ENCODE measurements around the gene TRIM47.

TRIM47 gene

GRCh38 chr17:75910699-75911098 is 32.3 kb upstream of the TRIM47 start:
- H3K4me3 ChIP-seq (ENCODE audit: low read depth, low read length) = no peak overlapping the region
- ChIA-PET POLR2A (interaction anchor here (0.9 kb wide), 1 partner anchor 68 kb away, joined by 3 read pairs; the partner anchor contains the start of genes ACOX1 and TEN1), CTCF (interaction anchor here (0.8 to 10.7 kb wide), 6 partner anchors 12 to 211 kb away, joined by 3 to 276 read pairs (median 4); partner anchors contain the start of genes CDK3 and TRIM65)
- DNase-seq (ENCODE audit: low read depth, low spot score) = no peak
- no peak for TF ChIP-seq CTCF (IDR thresholded peaks at IDR 0.05; ENCODE audit: insufficient read depth, low read length, missing control alignments)

- POLR2A ChIA-PET = interaction anchor here (0.9 kb wide), 1 partner anchor 69 kb away, joined by 3 read pairs; the partner anchor contains the start of genes ACOX1 and TEN1
- DNase-seq (ENCODE audit: low read depth, low spot score) = no peak
- CTCF ChIA-PET = interaction anchor here (0.8 to 10.7 kb wide), 9 partner anchors 9 to 370 kb away, joined by 3 to 276 read pairs (median 4); partner anchors contain the start of genes CDK3 and TRIM65
- TF ChIP-seq CTCF (IDR thresholded peaks at IDR 0.05; ENCODE audit: insufficient read depth, low read length, missing control alignments) = no peak
- H3K4me3 ChIP-seq (ENCODE audit: low read depth, low read length) = no peak overlapping the region
Observed at GRCh38 chr17:75909812-75910274, 31.5 kb upstream of the TRIM47 start.

- CTCF ChIA-PET = interaction anchor here (0.9 to 10.7 kb wide), 8 partner anchors 9 to 370 kb away, joined by 3 to 276 read pairs (median 4); partner anchors contain the start of genes CDK3 and TRIM65
- H3K4me3 ChIP-seq (ENCODE audit: low read depth, low read length) = no peak overlapping the region
- POLR2A ChIA-PET = no interaction called here
- no peak for TF ChIP-seq CTCF (IDR thresholded peaks at IDR 0.05; ENCODE audit: insufficient read depth, low read length, missing control alignments)
- no peak for DNase-seq (ENCODE audit: low read depth, low spot score)
Observed at GRCh38 chr17:75909051-75909811, 30.9 kb upstream of the TRIM47 start.

GRCh38 chr17:75908201-75908600 is 29.8 kb upstream of the TRIM47 start:
- POLR2A ChIA-PET = no interaction called here
- CTCF ChIA-PET = interaction anchor here (0.9 to 10.7 kb wide), 5 partner anchors 12 to 135 kb away, joined by 3 to 276 read pairs (median 5); partner anchors contain the start of genes CDK3 and TRIM65
- no peak for DNase-seq (ENCODE audit: low read depth, low spot score)
- H3K4me3 ChIP-seq (ENCODE audit: low read depth, low read length) = no peak overlapping the region
- no peak for TF ChIP-seq CTCF (IDR thresholded peaks at IDR 0.05; ENCODE audit: insufficient read depth, low read length, missing control alignments)

- no peak for DNase-seq (ENCODE audit: low read depth, low spot score)
- TF ChIP-seq CTCF (IDR thresholded peaks at IDR 0.05; ENCODE audit: insufficient read depth, low read length, missing control alignments) = no peak
- ChIA-PET CTCF (interaction anchor here (0.6 to 10.7 kb wide), 15 partner anchors 11 to 277 kb away, joined by 3 to 276 read pairs (median 5); partner anchors contain the start of genes CDK3, FBF1, GALK1 and TRIM65), POLR2A (interaction anchor here (1.6 kb wide), 1 partner anchor 29 kb away, joined by 3 read pairs; no protein-coding TSS in a partner anchor)
- H3K4me3 ChIP-seq (ENCODE audit: low read depth, low read length) = no peak overlapping the region
Observed at GRCh38 chr17:75906143-75906884, 27.9 kb upstream of the TRIM47 start.

Measured in AG04449 (cell line).